Ramos (cell line): Measurements from ENCODE around the gene CSRP2.

Source experiments
- in situ Hi-C: fragments of 300-500 bp; cut with MboI; formaldehyde crosslinking; loops from one replicate; pipeline ENCODE4 v1.14.3; 2022; ENCODE audit warnings: low sequenced_read_pairs; ENCODE audit not compliant: unreplicated experiment

Gene CSRP2

GRCh38 chr12:76864791-76865400 is 13.9 kb downstream of the CSRP2 start:
- in situ Hi-C loops: no loop called here

GRCh38 chr12:76863837-76864236 is 15.0 kb downstream of the CSRP2 start:
- in situ Hi-C loops: no loop called here

GRCh38 chr12:76863005-76863670 is 15.7 kb downstream of the CSRP2 start:
- in situ Hi-C loops: no loop called here

DNA sequence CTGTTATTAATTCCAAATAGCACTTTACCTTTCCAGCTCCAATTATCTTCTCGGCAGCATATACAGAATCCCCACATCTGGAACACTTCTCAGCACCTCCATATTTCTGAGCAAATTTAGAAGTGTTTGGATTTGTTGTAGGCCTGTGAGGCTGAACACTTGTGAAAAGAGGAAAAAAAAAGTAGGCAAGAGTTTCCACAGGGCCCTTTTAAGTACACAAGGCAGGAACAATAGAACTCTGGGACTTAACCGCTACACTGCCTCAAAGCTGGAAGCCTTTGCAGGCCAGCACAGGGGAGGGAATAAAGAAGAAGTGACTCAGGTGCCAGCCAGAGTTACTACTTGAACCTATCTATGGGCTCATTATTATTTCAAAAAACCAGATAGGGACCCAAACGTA is 18.6 kb downstream of the CSRP2 start:
- in situ Hi-C loops: no loop called here

- in situ Hi-C loops: no loop called here
Observed at GRCh38 chr12:76859611-76860010, 19.2 kb downstream of the CSRP2 start.

DNA sequence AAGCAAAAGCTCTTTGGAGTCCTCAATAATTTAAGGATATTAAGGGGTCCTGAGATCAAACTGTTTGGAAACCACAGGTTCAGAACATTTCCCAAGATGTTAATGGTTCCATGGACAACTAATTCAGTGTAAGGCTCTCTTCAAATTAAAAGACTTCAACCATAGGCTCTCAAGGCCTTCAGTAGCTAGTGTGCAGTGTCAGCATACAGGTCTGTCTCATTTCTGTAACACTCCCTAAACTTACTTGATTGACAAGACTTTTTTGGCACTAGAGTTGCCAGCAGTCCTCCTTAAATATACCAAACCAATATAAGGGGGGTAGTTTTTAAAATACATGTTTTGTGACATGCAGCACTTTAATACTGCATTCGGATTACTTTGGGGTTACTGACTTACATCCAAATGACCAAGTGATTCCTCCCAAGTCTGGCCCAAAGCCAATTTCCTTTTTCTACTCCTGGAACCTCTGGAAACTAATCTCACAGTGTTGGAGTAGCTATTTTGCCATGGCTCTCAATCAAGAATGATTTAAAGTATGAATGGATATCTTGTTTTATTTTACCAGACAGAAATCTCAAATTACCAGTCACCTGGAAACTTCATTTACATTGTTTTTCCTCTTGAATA is 22.7 kb downstream of the CSRP2 start:
- in situ Hi-C loops: no loop called here

- in situ Hi-C loops: no loop called here
Observed at GRCh38 chr12:76855271-76855670, 23.5 kb downstream of the CSRP2 start.

DNA sequence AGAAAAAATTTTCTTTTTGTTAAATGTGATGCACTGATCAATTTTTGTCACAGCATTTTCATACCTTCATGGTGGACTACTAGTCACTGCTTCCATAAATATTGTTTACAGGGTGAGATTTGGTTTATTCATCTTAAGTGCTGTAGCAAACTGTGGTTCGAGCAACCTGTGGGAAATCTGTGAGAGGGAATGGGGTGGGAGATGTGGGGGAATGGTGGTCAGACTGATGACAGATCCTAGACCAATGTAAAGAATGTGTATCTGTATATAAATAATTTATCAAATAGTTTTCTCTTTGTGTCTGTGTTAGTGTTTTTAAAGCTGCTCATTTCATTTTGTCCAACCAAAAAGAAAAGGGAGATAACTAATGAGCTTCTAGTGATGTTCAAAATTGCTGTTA is 26.7 kb downstream of the CSRP2 start:
- in situ Hi-C loops: no loop called here

DNA sequence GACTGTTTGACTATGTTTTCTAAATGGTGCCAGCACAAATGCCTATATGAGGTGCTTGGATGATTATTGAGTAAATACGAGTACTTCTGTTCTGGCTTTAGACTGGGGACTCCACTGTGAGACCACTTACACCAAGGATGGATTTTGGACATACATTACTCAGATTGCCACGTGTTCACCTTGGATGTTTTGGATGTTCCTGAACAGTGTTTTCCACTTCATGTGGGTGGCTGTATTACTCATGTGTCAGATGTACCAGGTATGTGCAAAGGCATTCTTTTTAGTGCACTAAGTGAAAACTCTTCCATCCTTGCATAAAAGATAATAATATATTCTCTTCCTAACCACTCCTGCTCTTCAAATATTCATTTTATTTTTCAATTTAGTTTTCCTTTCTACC is 30.7 kb downstream of the CSRP2 start:
- in situ Hi-C loops: no loop called here

DNA sequence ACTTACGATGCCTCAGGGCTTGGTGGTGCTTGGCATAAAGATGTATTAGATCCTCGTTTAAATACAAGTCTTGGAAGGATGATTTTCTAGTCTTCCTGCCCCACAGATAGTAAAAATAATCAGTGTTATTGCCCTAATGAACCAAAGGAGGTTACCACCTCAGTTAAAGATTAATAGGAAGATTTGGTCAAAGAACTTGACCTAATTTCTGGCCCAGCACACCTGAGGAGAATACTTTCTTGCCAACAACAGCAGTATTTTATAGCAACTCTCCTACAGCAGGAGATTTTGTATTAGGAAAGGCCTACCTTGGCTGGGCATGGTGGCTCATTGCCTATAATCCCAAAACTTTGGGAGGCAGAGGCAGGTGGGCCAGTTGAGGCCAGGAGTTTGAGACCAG is 31.6 kb downstream of the CSRP2 start:
- in situ Hi-C loops: no loop called here

- in situ Hi-C loops: no loop called here
Observed at GRCh38 chr12:76836633-76837032, 42.2 kb downstream of the CSRP2 start.

DNA sequence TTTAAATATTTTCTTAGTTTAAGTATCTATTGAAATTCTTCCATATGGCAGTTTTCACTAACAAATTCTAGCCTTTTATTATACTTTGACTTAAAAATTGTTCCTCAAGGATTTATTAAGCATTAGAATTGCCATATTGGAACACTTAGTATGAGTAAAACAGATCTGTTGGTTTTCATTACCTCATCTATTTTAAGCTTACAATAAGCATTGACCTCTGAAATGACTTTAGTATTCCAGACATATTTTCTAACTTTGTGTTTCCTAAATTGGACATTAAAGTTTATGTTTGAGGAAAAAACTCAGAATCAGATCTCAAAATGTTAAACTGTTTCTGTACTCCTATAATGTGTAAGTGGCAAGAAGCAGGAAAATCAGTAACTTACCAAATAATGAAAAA is 48.4 kb downstream of the CSRP2 start:
- in situ Hi-C loops: no loop called here

GRCh38 chr12:76820888-76821482 is 57.8 kb downstream of the CSRP2 start:
- in situ Hi-C loops: no loop called here

DNA sequence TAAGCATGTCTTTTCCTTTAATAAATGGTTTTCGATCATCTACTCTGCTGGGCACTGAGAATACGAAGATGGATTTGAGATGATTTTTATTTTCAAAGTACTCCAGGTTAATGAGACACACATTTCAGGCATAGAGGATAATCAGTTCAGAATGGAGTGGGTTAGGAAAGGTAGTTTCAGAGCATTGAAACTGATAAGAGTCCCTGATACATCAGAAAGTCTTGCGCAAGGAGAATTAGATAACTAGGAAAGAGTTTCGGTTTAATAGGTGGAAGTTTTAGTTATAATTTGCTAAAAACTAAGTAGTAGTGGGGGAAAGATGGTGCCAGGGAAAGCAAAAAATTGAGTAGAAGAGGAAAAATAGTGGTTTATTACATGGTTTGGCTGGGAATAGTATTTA is 64.8 kb downstream of the CSRP2 start:
- in situ Hi-C loops: no loop called here

GRCh38 chr12:76813265-76813664 is 65.6 kb downstream of the CSRP2 start:
- in situ Hi-C loops: no loop called here

GRCh38 chr12:76811976-76812375 is 66.8 kb downstream of the CSRP2 start:
- in situ Hi-C loops: no loop called here

DNA sequence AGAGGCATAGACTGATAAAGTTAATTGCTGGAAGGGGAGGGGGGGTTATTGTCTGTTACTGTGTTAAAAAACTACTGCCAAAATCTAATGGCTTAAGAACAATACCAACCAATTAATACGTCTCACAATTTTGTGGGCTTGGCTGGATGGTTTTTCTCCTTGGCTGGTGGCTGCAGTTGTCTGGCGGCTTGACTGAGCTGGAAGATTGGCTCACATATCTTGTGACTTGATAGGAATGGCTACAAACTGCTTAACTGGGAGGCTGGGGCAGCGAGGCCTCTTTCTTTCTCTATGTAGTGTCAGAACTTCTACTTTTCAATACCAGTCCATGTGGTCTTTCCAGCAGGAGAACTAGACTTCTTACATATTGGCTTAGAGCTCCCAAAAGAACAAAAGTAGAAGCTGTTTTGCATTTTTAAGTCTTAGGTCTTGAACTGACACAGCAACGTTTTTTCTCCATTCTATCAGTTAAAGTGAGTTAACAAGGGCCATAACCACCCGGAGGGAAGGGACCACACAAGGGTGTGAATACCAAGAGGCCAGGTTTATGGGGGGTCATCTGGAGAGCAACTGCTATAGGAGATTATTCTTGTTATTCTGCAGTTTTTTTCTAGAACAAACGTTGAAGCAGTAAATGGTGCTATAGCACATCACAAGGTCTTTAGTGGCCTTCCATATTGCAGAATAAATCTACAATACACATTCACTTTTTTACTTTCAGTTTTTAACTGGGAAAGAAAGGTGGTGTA is 68.0 kb downstream of the CSRP2 start:
- in situ Hi-C loops: no loop called here
